Measurements from ENCODE around the gene VPREB1.
"Not testable (repeated sequence)": the region's sequence is repeated elsewhere in the genome, so short reads cannot be mapped to it uniquely, and the experiment has no call there.

- TF ChIP-seq CTCF, POLR2A (IDR thresholded peaks at IDR 0.05): not testable (repeated sequence)
Measured at GRCh38 chr22:22263823-22264222, 19.2 kb downstream of the VPREB1 start.
